Trophoblast cell (in vitro differentiated cells and primary cell): ENCODE data around the gene DXO.

Experiments
- DNase-seq, 2 donors: peaks; one replicate each; pipeline ENCODE4 v3.0.0-alpha.2; 2016
- H2AFZ ChIP-seq: 2 replicates; pipeline ENCODE4 v1.6.1; 2013; ENCODE audit warnings: low read length, moderate library complexity, mild to moderate bottlenecking; ENCODE audit not compliant: insufficient read depth, poor library complexity
- H2AK5ac ChIP-seq: 2 replicates; pipeline ENCODE4 v1.6.1; 2013; ENCODE audit warnings: mild to moderate bottlenecking, low read length
- H2BK120ac ChIP-seq: 2 replicates; pipeline ENCODE4 v1.6.1; 2013; ENCODE audit warnings: low read length, mild to moderate bottlenecking, moderate library complexity; ENCODE audit not compliant: insufficient read depth, poor library complexity
- H2BK12ac ChIP-seq: 2 replicates; pipeline ENCODE4 v1.6.1; 2013; ENCODE audit warnings: mild to moderate bottlenecking, low read length, moderate library complexity
- H2BK5ac ChIP-seq: 2 replicates; pipeline ENCODE4 v1.6.1; 2013; ENCODE audit warnings: low read length, low read depth, moderate library complexity, mild to moderate bottlenecking; ENCODE audit not compliant: poor library complexity
- H3K14ac ChIP-seq: 2 replicates; pipeline ENCODE4 v1.6.1; 2013; ENCODE audit warnings: mild to moderate bottlenecking, low read length
- H3K18ac ChIP-seq: 2 replicates; pipeline ENCODE4 v1.6.1; 2013; ENCODE audit warnings: mild to moderate bottlenecking, low read length
- H3K23ac ChIP-seq: 2 replicates; pipeline ENCODE4 v1.6.1; 2013; ENCODE audit warnings: low read length
- H3K27ac ChIP-seq: 2 replicates; pipeline ENCODE4 v1.5.1; 2013; ENCODE audit warnings: low read depth, mild to moderate bottlenecking, inconsistent platforms, low read length, moderate library complexity
- H3K27me3 ChIP-seq: 2 replicates; pipeline ENCODE4 v1.6.1; 2013; ENCODE audit warnings: inconsistent platforms, mild to moderate bottlenecking, low read length, moderate library complexity; ENCODE audit not compliant: insufficient read depth
- H3K36me3 ChIP-seq, 2 experiments: 1 replicate in 1 of 2; 2 replicates in 1 of 2; pipeline ENCODE4 v1.6.1; 2013; ENCODE audit warnings: low read length in 2 of 2, mild to moderate bottlenecking in 2 of 2, moderate library complexity in 1 of 2; ENCODE audit not compliant: insufficient read depth in 2 of 2, control insufficient read depth in 1 of 2
- H3K4ac ChIP-seq: 2 replicates; pipeline ENCODE4 v1.6.1; 2013; ENCODE audit warnings: low read depth, mild to moderate bottlenecking, low read length, moderate library complexity
- H3K4me1 ChIP-seq, 2 experiments: 1 replicate in 1 of 2; 2 replicates in 1 of 2; pipeline ENCODE4 v1.6.1; 2013; ENCODE audit warnings: low read length in 2 of 2, mild to moderate bottlenecking in 2 of 2, moderate library complexity in 1 of 2; ENCODE audit not compliant: insufficient read depth in 2 of 2, control insufficient read depth in 1 of 2
- H3K4me2 ChIP-seq: 2 replicates; pipeline ENCODE4 v1.6.1; 2013; ENCODE audit warnings: inconsistent platforms, mild to moderate bottlenecking, low read length, moderate library complexity
- H3K4me3 ChIP-seq: 2 replicates; pipeline ENCODE4 v1.5.1; 2013; ENCODE audit warnings: mild to moderate bottlenecking, low read depth, low read length, inconsistent platforms
- H3K79me1 ChIP-seq: one replicate; pipeline ENCODE4 v1.6.1; 2013; ENCODE audit warnings: low read length
- H3K79me2 ChIP-seq: 2 replicates; pipeline ENCODE4 v1.6.1; 2013; ENCODE audit warnings: low read length, mild to moderate bottlenecking; ENCODE audit not compliant: control insufficient read depth, insufficient read depth, poor library complexity
- H3K9ac ChIP-seq: 2 replicates; pipeline ENCODE4 v1.6.1; 2013; ENCODE audit warnings: mild to moderate bottlenecking, low read length
- H3K9me3 ChIP-seq: 2 replicates; pipeline ENCODE4 v1.6.1; 2013; ENCODE audit warnings: low read depth, mild to moderate bottlenecking, control low read depth, inconsistent platforms, low read length; ENCODE audit not compliant: insufficient read depth
- H4K12ac ChIP-seq: 2 replicates; pipeline ENCODE4 v1.6.1; 2013; ENCODE audit warnings: low read depth, mild to moderate bottlenecking, low read length, moderate library complexity
- H4K8ac ChIP-seq: 2 replicates; pipeline ENCODE4 v1.6.1; 2013; ENCODE audit warnings: low read depth, mild to moderate bottlenecking, low read length, moderate library complexity
- H4K91ac ChIP-seq: one replicate; pipeline ENCODE4 v1.6.1; 2013; ENCODE audit warnings: low read depth, mild to moderate bottlenecking, low read length, moderate library complexity
- WGBS: extraction: QIAGEN DNeasy Blood & Tissue Kit; methylation state at CpG from one replicate; pipeline ENCODE4 v1.1.7; 2013; ENCODE audit warnings: missing lambda C conversion rate; ENCODE audit not compliant: insufficient read length, insufficient coverage; ENCODE audit errors: extremely low coverage; 5-methylcytosine and 5-hydroxymethylcytosine counted together

Gene DXO

DNA sequence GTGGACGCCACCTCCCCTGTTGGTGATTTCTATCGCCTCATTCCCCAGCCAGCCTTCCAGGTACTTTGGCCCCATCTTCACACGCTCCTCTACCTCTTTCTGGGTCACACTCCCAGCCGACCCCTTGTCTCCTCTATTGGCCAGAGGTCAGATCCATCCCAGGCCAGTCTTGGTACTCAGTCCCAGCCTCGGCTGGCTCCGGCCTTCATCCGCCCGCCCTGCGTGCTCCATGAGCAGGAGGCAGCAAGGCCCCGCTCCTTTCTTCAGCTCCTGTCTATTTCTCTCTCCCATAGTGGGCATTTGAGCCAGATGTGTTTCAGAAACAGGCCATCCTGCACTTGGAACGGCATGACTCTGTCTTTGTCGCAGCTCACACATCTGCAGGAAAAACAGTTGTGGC is 10.3 kb downstream of the DXO start:
- no peaks in the 10 kb centered on the region for H3K27me3 ChIP-seq
- H3K23ac ChIP-seq, result no peak overlapping the region
- H2BK5ac ChIP-seq, result no peak overlapping the region
- H2AK5ac ChIP-seq, result no peak overlapping the region
- DNase-seq, result no peak
- H4K91ac ChIP-seq, result no peak overlapping the region
- H3K9me3 ChIP-seq, result no peaks in the 10 kb centered on the region
- peaks cover 8 to 11% of the 10 kb centered on the region in 2 experiments for H3K4me1 ChIP-seq
- H2BK120ac ChIP-seq, result no peak overlapping the region
- no peak overlapping the region for H3K4me2 ChIP-seq
- H3K4me3 ChIP-seq, result no peak overlapping the region
- peaks cover 7% of the 10 kb centered on the region for H3K79me1 ChIP-seq
- no peak overlapping the region for H2AFZ ChIP-seq
- H2BK12ac ChIP-seq, result no peak overlapping the region
- H3K79me2 ChIP-seq, result peaks cover 12% of the 10 kb centered on the region
- no peak overlapping the region for H3K14ac ChIP-seq
- no peak overlapping the region for H3K9ac ChIP-seq
- no peak overlapping the region for H3K27ac ChIP-seq
- no peak overlapping the region for H3K4ac ChIP-seq
- H3K36me3 ChIP-seq, result peaks cover 52 to 58% of the 10 kb centered on the region in 2 experiments
- no CpG with 5 or more reads among the region's 12 CpGs for WGBS
- H3K18ac ChIP-seq, result no peak overlapping the region
- H4K8ac ChIP-seq, result no peak overlapping the region
- no peak overlapping the region for H4K12ac ChIP-seq

DNA sequence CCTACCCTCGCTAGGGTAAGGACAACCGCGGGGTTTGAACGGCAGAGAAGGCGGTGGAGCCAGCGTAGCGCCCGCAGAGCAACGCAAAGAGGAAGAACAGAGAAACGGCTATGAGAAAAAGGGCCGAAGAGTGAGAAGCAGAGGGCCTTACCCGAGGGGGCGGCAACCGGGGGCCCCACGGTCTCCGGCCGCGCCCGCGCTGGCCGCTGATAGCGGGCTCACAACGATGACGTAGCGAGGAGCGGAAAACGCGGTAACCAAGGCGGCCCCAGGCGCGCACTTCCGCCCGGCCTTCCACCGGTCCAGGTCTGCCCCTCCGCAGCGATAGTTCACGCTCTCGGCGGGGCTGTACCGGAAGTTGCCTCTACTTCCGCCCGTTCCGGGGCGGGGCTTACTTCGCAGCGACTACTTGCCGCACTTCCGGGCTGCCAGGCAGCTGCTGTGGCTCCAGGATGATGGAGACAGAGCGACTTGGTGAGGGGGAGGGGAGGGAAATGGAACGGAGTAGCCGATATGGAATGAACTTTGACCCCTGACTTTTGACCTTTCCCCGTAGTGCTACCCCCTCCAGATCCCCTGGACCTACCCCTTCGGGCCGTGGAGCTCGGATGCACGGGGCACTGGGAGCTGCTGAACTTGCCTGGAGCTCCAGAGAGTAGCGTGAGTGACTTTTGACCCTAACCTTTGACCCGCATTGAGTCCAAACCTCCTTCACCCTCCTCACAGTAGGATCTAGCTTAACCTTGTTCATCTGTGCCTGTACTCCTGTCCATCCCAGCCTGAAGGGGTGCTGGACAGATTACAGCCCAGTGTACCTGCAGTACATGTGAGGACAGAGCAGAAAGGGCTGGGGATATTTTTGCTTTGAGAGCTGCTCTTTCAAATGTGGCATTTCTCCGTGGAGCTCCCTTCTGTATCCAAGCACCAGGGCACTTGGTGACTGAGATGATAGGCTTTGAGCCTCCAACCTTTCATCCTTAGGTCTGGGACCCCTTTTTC is 12.9 kb downstream of the DXO start, which contains the start of the genes NELFE and SKIC2:
Gene NELFE (minus strand): TSS at position 231 of the 999 bp plus-strand sequence. CDS start 525 bp downstream, outside the sequence.
Gene SKIC2 (plus strand): TSS at position 435 of the 999 bp plus-strand sequence. CDS start 18 bp downstream, at position 453.
- H3K79me1 ChIP-seq, result peaks cover 7% of the 10 kb centered on the region
- no peak within 1 kb of the TSS for H3K23ac ChIP-seq
- peak within 1 kb of the TSS; percentile 85 for H3K14ac ChIP-seq
- peak within 1 kb of the TSS; percentile 91 for H4K12ac ChIP-seq
- peak within 1 kb of the TSS; percentile 95 for H3K4me3 ChIP-seq
- H2BK120ac ChIP-seq, result peak within 1 kb of the TSS; percentile 48
- H3K9ac ChIP-seq, result peak within 1 kb of the TSS; percentile 94
- H4K91ac ChIP-seq, result peak within 1 kb of the TSS; percentile 89
- peak within 1 kb of the TSS; percentile 82 for H3K4me2 ChIP-seq
- H2AK5ac ChIP-seq, result peak within 1 kb of the TSS; percentile 97
- peaks cover 52 to 56% of the 10 kb centered on the region in 2 experiments for H3K36me3 ChIP-seq
- H3K27me3 ChIP-seq, result no peaks in the 10 kb centered on the region
- peak within 1 kb of the TSS; percentile 95 for H4K8ac ChIP-seq
- H3K79me2 ChIP-seq, result peaks cover 12% of the 10 kb centered on the region
- H2AFZ ChIP-seq, result peak within 1 kb of the TSS; percentile 95
- WGBS, result no CpG with 5 or more reads among the region's 59 CpGs
- peak within 1 kb of the TSS; percentile 80 for H3K18ac ChIP-seq
- H3K27ac ChIP-seq, result peak within 1 kb of the TSS; percentile 48
- peak; percentile 99 for DNase-seq
- H3K9me3 ChIP-seq, result no peaks in the 10 kb centered on the region
- peak within 1 kb of the TSS; percentile 93 for H3K4ac ChIP-seq
- H3K4me1 ChIP-seq, result peaks cover 8 to 11% of the 10 kb centered on the region in 2 experiments
- H2BK12ac ChIP-seq, result peak within 1 kb of the TSS; percentile 51
- peak within 1 kb of the TSS; percentile 51 for H2BK5ac ChIP-seq

DNA sequence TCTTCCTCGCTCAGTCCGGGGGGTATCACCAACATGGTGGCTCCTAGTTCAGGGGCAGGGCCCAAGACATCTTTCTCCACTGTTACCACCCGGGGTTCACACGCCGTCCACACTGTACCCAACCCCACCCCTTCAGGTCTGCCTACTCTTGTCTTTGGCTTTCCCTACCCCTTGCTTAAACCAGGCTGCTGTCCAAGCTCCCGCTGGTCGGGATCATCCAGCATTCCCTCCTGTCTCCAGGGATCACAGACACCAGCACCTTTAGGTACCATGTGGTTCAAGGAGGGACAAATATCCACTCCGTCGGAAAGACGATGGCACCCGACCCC is 13.6 kb downstream of the DXO start:
- H3K27me3 ChIP-seq, result no peaks in the 10 kb centered on the region
- H3K4me1 ChIP-seq, result peaks cover 8 to 11% of the 10 kb centered on the region in 2 experiments
- H4K8ac ChIP-seq, result peak overlapping the region; percentile 95
- peak overlapping the region; percentile 95 for H3K4me3 ChIP-seq
- H3K9me3 ChIP-seq, result no peaks in the 10 kb centered on the region
- H4K91ac ChIP-seq, result peak overlapping the region; percentile 89
- no peak overlapping the region for H3K23ac ChIP-seq
- H3K79me1 ChIP-seq, result peaks cover 7% of the 10 kb centered on the region
- no peak overlapping the region for H2BK12ac ChIP-seq
- WGBS, result no CpG with 5 or more reads among the region's 11 CpGs
- H3K4me2 ChIP-seq, result peak overlapping the region; percentile 82
- peak overlapping the region; percentile 51 for H2BK5ac ChIP-seq
- peaks cover 50 to 56% of the 10 kb centered on the region in 2 experiments for H3K36me3 ChIP-seq
- H3K4ac ChIP-seq, result peak overlapping the region; percentile 93
- H2BK120ac ChIP-seq, result peak overlapping the region; percentile 28
- peak overlapping the region; percentile 27 for H3K18ac ChIP-seq
- no peak for DNase-seq
- H3K9ac ChIP-seq, result peak overlapping the region; percentile 94
- H3K79me2 ChIP-seq, result peaks cover 12% of the 10 kb centered on the region
- no peak overlapping the region for H3K27ac ChIP-seq
- peak overlapping the region; percentile 97 for H2AK5ac ChIP-seq
- H3K14ac ChIP-seq, result peak overlapping the region; percentile 85
- H2AFZ ChIP-seq, result peak overlapping the region; percentile 95
- peak overlapping the region; percentile 91 for H4K12ac ChIP-seq

DNA sequence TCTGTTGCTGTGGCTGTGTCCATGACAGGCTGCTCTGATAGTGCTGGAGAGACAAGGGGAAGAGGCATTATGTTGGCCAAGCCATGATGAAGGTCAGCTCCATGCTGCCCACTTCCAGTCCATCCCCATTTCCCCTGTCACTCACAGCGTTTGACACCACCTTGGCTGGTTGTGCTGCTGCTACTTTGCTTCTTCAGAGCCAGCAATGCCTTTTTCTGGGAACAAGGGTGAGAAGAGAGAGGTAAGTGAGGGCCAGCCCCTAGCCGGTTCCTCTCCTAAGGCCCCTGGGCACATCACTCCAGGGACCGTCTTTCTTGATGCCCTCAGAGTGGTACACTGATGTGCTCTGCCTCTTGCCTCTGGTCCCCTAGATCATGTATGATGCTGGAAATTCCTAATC is 15.1 kb downstream of the DXO start:
- Histone ChIP-seq H3K4me3 (no peak overlapping the region), H3K23ac (no peak overlapping the region), H3K18ac (no peak overlapping the region), H4K8ac (no peak overlapping the region), H2BK120ac (no peak overlapping the region), H3K4ac (no peak overlapping the region), H2AFZ (no peak overlapping the region), H3K14ac (no peak overlapping the region), H3K79me1 (peaks cover 7% of the 10 kb centered on the region), H2BK12ac (no peak overlapping the region), H3K9me3 (no peaks in the 10 kb centered on the region), H4K12ac (no peak overlapping the region), H2BK5ac (no peak overlapping the region), H3K27me3 (no peaks in the 10 kb centered on the region), H3K27ac (no peak overlapping the region), H2AK5ac (no peak overlapping the region), H3K4me1 (peaks cover 8 to 11% of the 10 kb centered on the region in 2 experiments), H3K79me2 (peaks cover 12% of the 10 kb centered on the region), H3K9ac (no peak overlapping the region), H3K36me3 (peaks cover 45 to 53% of the 10 kb centered on the region in 2 experiments), H4K91ac (no peak overlapping the region), H3K4me2 (no peak overlapping the region)
- no peak for DNase-seq
- WGBS, result no CpG with 5 or more reads among the region's 3 CpGs
